Measurements from ENCODE around the gene CC2D2A.

The CC2D2A gene

DNA sequence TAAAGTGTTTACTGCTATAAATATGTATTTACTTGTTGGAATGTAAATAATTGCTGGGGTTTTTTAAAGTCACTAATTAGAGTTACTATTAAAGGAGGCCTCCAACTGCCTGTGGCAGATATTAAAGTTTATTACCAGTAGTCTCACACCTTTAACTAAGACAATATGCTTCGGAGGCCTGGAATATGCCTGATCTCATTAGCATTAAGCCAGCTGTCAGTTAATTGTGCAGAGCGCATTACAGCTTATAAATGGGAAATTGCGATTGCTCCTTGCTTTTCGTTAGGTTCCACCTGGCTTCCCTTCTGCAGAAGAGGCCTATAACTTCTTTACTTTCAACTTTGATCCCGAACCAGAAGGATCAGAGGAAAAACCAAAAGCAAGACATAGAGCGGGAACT, 41.3 kb downstream of the CC2D2A start:
- TF ChIP-seq ZC3H10 (CRISPR knock-in tag; IDR thresholded peaks at IDR 0.05) (no peak), SNAI2 (CRISPR knock-in tag; IDR thresholded peaks at IDR 0.05) (no peak), ZFP3 (CRISPR knock-in tag; IDR thresholded peaks at IDR 0.05) (no peak), ZNF70 (CRISPR knock-in tag; IDR thresholded peaks at IDR 0.05) (no peak), TCF4 (CRISPR knock-in tag; IDR thresholded peaks at IDR 0.05; ENCODE audit: borderline replicate concordance) (no peak)
- TF ChIP-seq, protein P1, sequence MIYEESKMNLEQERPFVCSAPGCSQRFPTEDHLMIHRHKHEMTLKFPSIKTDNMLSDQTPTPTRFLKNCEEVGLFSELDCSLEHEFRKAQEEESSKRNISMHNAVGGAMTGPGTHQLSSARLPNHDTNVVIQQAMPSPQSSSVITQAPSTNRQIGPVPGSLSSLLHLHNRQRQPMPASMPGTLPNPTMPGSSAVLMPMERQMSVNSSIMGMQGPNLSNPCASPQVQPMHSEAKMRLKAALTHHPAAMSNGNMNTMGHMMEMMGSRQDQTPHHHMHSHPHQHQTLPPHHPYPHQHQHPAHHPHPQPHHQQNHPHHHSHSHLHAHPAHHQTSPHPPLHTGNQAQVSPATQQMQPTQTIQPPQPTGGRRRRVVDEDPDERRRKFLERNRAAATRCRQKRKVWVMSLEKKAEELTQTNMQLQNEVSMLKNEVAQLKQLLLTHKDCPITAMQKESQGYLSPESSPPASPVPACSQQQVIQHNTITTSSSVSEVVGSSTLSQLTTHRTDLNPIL (CRISPR knock-in tag; IDR thresholded peaks at IDR 0.05; ENCODE audit: low read depth) = no peak
- TF ChIP-seq, protein P2, sequence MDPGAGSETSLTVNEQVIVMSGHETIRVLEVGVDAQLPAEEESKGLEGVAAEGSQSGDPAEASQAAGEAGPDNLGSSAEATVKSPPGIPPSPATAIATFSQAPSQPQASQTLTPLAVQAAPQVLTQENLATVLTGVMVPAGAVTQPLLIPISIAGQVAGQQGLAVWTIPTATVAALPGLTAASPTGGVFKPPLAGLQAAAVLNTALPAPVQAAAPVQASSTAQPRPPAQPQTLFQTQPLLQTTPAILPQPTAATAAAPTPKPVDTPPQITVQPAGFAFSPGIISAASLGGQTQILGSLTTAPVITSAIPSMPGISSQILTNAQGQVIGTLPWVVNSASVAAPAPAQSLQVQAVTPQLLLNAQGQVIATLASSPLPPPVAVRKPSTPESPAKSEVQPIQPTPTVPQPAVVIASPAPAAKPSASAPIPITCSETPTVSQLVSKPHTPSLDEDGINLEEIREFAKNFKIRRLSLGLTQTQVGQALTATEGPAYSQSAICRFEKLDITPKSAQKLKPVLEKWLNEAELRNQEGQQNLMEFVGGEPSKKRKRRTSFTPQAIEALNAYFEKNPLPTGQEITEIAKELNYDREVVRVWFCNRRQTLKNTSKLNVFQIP (CRISPR knock-in tag; IDR thresholded peaks at IDR 0.05; ENCODE audit: borderline replicate concordance, low read depth) = no peak
- ATAC-seq = no peak

DNA sequence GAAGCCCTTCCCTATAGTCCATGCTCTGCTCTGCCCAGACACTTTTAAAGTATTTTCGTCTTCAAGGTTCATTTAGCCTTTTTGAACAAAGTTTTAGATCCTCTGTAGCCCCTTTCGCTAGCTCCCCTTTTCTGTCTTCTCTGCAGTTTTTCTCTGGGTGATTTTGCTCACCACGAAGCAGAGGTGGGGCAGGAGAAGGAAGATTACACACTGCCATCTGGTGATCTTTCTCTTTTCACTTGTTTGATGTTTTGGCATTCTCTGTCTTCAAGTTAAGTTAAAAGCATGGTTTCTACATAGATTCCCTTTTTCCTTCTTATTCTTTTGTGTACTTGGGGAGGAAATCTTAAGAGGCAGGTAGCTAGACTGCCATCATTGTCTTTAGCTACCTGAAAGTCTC, 43.9 kb downstream of the CC2D2A start:
- TF ChIP-seq, protein P1 (CRISPR knock-in tag; IDR thresholded peaks at IDR 0.05; ENCODE audit: low read depth) = no peak
- no peak for TF ChIP-seq PPARA (CRISPR knock-in tag; IDR thresholded peaks at IDR 0.05; ENCODE audit: borderline replicate concordance)
- no peak for TF ChIP-seq GLIS3 (CRISPR knock-in tag; IDR thresholded peaks at IDR 0.05)
- TF ChIP-seq ZNF70 (CRISPR knock-in tag; IDR thresholded peaks at IDR 0.05) = no peak
- no peak for TF ChIP-seq RARB (CRISPR knock-in tag; IDR thresholded peaks at IDR 0.05)
- TF ChIP-seq TCF4 (CRISPR knock-in tag; IDR thresholded peaks at IDR 0.05; ENCODE audit: borderline replicate concordance) = no peak
- no peak for TF ChIP-seq CSDC2 (CRISPR knock-in tag; IDR thresholded peaks at IDR 0.05)
- TF ChIP-seq, protein P3, sequence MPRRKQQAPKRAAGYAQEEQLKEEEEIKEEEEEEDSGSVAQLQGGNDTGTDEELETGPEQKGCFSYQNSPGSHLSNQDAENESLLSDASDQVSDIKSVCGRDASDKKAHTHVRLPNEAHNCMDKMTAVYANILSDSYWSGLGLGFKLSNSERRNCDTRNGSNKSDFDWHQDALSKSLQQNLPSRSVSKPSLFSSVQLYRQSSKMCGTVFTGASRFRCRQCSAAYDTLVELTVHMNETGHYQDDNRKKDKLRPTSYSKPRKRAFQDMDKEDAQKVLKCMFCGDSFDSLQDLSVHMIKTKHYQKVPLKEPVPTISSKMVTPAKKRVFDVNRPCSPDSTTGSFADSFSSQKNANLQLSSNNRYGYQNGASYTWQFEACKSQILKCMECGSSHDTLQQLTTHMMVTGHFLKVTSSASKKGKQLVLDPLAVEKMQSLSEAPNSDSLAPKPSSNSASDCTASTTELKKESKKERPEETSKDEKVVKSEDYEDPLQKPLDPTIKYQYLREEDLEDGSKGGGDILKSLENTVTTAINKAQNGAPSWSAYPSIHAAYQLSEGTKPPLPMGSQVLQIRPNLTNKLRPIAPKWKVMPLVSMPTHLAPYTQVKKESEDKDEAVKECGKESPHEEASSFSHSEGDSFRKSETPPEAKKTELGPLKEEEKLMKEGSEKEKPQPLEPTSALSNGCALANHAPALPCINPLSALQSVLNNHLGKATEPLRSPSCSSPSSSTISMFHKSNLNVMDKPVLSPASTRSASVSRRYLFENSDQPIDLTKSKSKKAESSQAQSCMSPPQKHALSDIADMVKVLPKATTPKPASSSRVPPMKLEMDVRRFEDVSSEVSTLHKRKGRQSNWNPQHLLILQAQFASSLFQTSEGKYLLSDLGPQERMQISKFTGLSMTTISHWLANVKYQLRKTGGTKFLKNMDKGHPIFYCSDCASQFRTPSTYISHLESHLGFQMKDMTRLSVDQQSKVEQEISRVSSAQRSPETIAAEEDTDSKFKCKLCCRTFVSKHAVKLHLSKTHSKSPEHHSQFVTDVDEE (CRISPR knock-in tag; IDR thresholded peaks at IDR 0.05) = no peak
- TF ChIP-seq, protein P4, sequence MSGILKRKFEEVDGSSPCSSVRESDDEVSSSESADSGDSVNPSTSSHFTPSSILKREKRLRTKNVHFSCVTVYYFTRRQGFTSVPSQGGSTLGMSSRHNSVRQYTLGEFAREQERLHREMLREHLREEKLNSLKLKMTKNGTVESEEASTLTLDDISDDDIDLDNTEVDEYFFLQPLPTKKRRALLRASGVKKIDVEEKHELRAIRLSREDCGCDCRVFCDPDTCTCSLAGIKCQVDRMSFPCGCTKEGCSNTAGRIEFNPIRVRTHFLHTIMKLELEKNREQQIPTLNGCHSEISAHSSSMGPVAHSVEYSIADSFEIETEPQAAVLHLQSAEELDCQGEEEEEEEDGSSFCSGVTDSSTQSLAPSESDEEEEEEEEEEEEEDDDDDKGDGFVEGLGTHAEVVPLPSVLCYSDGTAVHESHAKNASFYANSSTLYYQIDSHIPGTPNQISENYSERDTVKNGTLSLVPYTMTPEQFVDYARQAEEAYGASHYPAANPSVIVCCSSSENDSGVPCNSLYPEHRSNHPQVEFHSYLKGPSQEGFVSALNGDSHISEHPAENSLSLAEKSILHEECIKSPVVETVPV (CRISPR knock-in tag; IDR thresholded peaks at IDR 0.05) = no peak
- no peak for TF ChIP-seq ZFP30 (CRISPR knock-in tag; IDR thresholded peaks at IDR 0.05)
- no peak for TF ChIP-seq ZFP3 (CRISPR knock-in tag; IDR thresholded peaks at IDR 0.05)
- TF ChIP-seq ZNF8 (CRISPR knock-in tag; IDR thresholded peaks at IDR 0.05) = no peak
- TF ChIP-seq ISL1 (CRISPR knock-in tag; IDR thresholded peaks at IDR 0.05) = no peak
- TF ChIP-seq SNAI2 (CRISPR knock-in tag; IDR thresholded peaks at IDR 0.05) = no peak
- no peak for TF ChIP-seq ESRRG (CRISPR knock-in tag; IDR thresholded peaks at IDR 0.05)
- no peak for TF ChIP-seq ZC3H10 (CRISPR knock-in tag; IDR thresholded peaks at IDR 0.05)

DNA sequence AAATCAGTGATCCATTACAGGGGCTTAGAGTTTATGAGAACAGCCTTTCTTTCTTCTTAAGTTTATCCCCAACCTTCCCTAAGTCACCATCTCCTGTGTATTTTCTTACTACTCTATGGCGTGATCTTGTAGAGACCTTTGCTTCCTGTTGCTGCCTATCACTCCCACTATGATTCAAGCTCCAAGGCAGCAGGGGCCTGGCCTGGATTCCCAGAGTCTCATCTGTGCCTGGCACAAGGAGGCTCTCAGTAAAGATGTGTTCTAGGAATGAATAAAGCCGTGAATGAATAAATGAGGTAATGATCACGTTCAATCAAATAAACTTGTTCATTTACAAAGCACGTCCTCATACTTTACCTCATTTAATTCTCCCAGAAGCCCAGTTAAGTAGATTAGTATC, 45.4 kb downstream of the CC2D2A start:
- TF ChIP-seq ZNF565 (CRISPR knock-in tag; conservative IDR thresholded peaks at IDR 0.05; ENCODE audit: low read depth) (no peak), ZFP3 (CRISPR knock-in tag; IDR thresholded peaks at IDR 0.05) (no peak), PPARA (CRISPR knock-in tag; IDR thresholded peaks at IDR 0.05; ENCODE audit: borderline replicate concordance) (no peak), BACH2 (CRISPR knock-in tag; IDR thresholded peaks at IDR 0.05; ENCODE audit: borderline replicate concordance) (no peak), OSR1 (CRISPR knock-in tag; IDR thresholded peaks at IDR 0.05) (no peak), ARNTL (CRISPR knock-in tag; IDR thresholded peaks at IDR 0.05; ENCODE audit: borderline replicate concordance, low read depth) (no peak), RARB (CRISPR knock-in tag; IDR thresholded peaks at IDR 0.05) (no peak), ZNF8 (CRISPR knock-in tag; IDR thresholded peaks at IDR 0.05) (no peak), ZC3H10 (CRISPR knock-in tag; IDR thresholded peaks at IDR 0.05) (no peak)
- TF ChIP-seq, protein P3 (CRISPR knock-in tag; IDR thresholded peaks at IDR 0.05) = no peak
- TF ChIP-seq, protein P2 (CRISPR knock-in tag; IDR thresholded peaks at IDR 0.05; ENCODE audit: borderline replicate concordance, low read depth) = no peak
- no peak for ATAC-seq

More for the DNA sequence above, 43.9 kb downstream of the CC2D2A start:
- ATAC-seq = no peak

Measured in SK-N-SH treated with all-trans-retinoic acid at 6 μM for 48 hours (cell line).